Stimulated activated naive CD8-positive, alpha-beta T cell treated with anti-CD3 and anti-CD28 coated beads, Interleukin-15, amount 100 ng/mL, for 72 hours (primary cell): ENCODE results near the gene GABRG3.

Experiments
- ATAC-seq: fragments of 150-1000 bp; cut with Tn5 transposase; 2 replicates; pipeline ENCODE4 v1.10.0; 2021; ENCODE audit warnings: mild to moderate bottlenecking, moderate library complexity
- DNase-seq, 2 donors: peaks; one replicate each; pipeline ENCODE4 v3.0.0; 2021 to 2022
- H3K27ac Mint-ChIP-seq, 2 donors: one replicate each; pipeline ENCODE4 v1.8.0; 2022; ENCODE audit warnings: mild to moderate bottlenecking in 2 of 2, mixed read lengths in 2 of 2, moderate library complexity in 2 of 2
- H3K27me3 Mint-ChIP-seq: one replicate; pipeline ENCODE4 v1.8.0; 2022; ENCODE audit warnings: mixed read lengths
- H3K4me1 Mint-ChIP-seq: one replicate; pipeline ENCODE4 v1.8.0; 2022; ENCODE audit warnings: mild to moderate bottlenecking, mixed read lengths
- H3K4me3 Mint-ChIP-seq, 2 donors: one replicate each; pipeline ENCODE4 v1.8.0; 2022; ENCODE audit warnings: mild to moderate bottlenecking in 2 of 2, mixed read lengths in 2 of 2, moderate library complexity in 1 of 2
- H3K9me3 Mint-ChIP-seq, 2 donors: one replicate each; pipeline ENCODE4 v1.8.0; 2022; ENCODE audit warnings: mixed read lengths in 2 of 2

GABRG3 gene

DNA sequence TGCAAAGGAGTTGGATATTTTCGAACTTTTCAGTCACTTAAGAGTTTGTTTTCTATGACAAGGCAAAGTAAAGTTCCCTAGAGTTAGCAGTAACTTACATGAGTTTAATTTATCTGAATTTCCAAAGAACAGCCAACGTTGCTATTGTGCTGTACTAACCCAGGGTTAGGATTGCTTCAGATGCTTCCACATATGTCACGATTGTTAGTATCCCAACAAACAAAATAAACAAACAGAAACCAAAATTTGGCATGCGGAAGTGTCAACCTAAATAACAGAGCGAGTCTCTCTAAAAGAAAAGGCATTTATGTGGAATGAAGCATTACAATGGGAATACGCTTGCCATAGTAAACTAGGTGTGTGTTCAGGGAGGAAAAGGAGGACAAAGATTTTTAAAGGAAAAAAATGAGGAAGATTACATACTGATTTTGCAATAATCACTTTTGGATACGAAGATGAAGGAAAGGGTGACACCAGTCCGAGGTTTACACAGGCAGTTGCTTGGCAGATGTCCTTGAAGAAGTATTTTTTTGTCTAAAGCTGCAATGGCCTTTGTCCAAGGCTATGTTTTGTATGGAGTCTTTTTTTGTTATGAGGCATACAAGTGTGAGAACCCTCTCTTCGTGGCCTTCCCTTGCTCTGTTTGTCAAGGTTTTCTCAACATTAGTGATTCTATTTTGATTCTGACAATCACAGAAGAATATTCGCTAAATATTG lies 267.9 kb downstream of the GABRG3 start:
- no peak for DNase-seq
- Mint-ChIP-seq H3K27ac (no peak overlapping the region), H3K4me3 (no peak overlapping the region), H3K9me3 (peaks cover 7 to 12% of the 10 kb centered on the region in 2 donors), H3K27me3 (no peaks in the 10 kb centered on the region), H3K4me1 (no peaks in the 10 kb centered on the region)
- no peak for ATAC-seq

- no peak overlapping the region for H3K27ac Mint-ChIP-seq
- DNase-seq (no peak), ATAC-seq (no peak)
- H3K4me3 Mint-ChIP-seq: no peak overlapping the region
- no peaks in the 10 kb centered on the region for H3K4me1 Mint-ChIP-seq
- H3K9me3 Mint-ChIP-seq: peaks cover 7 to 9% of the 10 kb centered on the region in 2 donors
- H3K27me3 Mint-ChIP-seq: no peaks in the 10 kb centered on the region
These were observed 271.0 kb downstream of the GABRG3 start for GRCh38 chr15:27241943-27242342.

DNA sequence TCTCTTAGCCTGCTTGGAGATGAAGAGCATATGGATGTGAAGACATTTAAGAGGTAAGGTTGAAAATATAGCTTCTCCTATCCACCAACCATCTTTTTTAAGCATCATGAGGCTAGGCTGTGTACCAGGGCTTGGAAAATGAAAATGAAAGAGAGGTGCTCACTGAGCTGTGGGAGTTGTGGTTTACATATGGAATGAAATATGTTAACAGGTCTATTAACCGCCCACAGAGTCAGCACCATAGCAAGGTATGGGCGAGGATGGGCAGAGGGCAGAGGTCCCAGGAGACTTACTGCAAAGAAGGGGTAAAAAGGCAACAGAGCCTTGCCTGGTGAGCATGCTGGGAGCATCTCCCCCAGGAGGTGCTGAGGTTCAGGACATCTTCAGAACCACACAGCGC lies 273.1 kb downstream of the GABRG3 start:
- DNase-seq (no peak), ATAC-seq (no peak)
- H3K4me3 Mint-ChIP-seq: no peak overlapping the region
- no peaks in the 10 kb centered on the region for H3K27me3 Mint-ChIP-seq
- no peaks in the 10 kb centered on the region for H3K4me1 Mint-ChIP-seq
- H3K9me3 Mint-ChIP-seq: peaks cover 12 to 20% of the 10 kb centered on the region in 2 donors
- no peak overlapping the region for H3K27ac Mint-ChIP-seq

DNA sequence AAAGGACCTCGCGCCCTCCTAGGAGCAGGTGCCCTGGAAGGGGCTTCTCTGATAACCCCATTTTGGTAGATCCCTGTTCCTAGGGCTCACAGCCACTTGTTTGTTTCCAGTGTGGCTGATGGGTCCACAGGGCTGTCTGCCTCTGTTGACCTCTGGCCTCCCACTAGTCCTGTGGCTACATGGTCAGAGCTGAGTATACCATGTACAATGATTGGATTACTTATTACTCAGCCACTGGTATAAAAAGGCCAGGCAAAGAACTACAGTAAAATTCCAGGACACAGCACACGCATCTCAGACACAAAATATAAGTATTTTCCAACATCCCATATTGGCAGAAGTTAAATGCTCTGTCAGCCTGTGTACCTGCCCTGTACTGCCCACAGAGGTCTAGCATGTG lies 277.3 kb downstream of the GABRG3 start:
- Mint-ChIP-seq H3K4me3 (no peak overlapping the region), H3K4me1 (no peaks in the 10 kb centered on the region), H3K27me3 (no peaks in the 10 kb centered on the region), H3K27ac (no peak overlapping the region), H3K9me3 (peaks cover 8 to 16% of the 10 kb centered on the region in 2 donors)
- ATAC-seq (no peak), DNase-seq (no peak)

- no peaks in the 10 kb centered on the region for H3K27me3 Mint-ChIP-seq
- H3K4me1 Mint-ChIP-seq: no peaks in the 10 kb centered on the region
- no peak overlapping the region for H3K4me3 Mint-ChIP-seq
These were observed 278.2 kb downstream of the GABRG3 start for GRCh38 chr15:27249046-27249759.

GRCh38 chr15:27249760-27250109 lies 278.8 kb downstream of the GABRG3 start:
- Mint-ChIP-seq H3K9me3 (peaks cover 6 to 13% of the 10 kb centered on the region in 2 donors), H3K4me3 (no peak overlapping the region), H3K27me3 (no peaks in the 10 kb centered on the region), H3K4me1 (no peaks in the 10 kb centered on the region), H3K27ac (no peak overlapping the region)
- ATAC-seq (no peak), DNase-seq (no peak)

More at GRCh38 chr15:27249046-27249759, 278.2 kb downstream of the GABRG3 start:
- H3K9me3 Mint-ChIP-seq: peaks cover 6 to 13% of the 10 kb centered on the region in 2 donors
- no peak overlapping the region for H3K27ac Mint-ChIP-seq
- ATAC-seq (no peak), DNase-seq (no peak)

GRCh38 chr15:27250223-27250622 lies 279.2 kb downstream of the GABRG3 start:
- H3K4me3 Mint-ChIP-seq: no peak overlapping the region
- DNase-seq: no peak
- no peaks in the 10 kb centered on the region for H3K27me3 Mint-ChIP-seq
- H3K9me3 Mint-ChIP-seq: peaks cover 6 to 13% of the 10 kb centered on the region in 2 donors
- H3K27ac Mint-ChIP-seq: no peak overlapping the region
- H3K4me1 Mint-ChIP-seq: no peaks in the 10 kb centered on the region
- no peak for ATAC-seq

- DNase-seq (no peak), ATAC-seq (no peak)
- H3K27ac Mint-ChIP-seq: no peak overlapping the region
- H3K4me3 Mint-ChIP-seq: no peak overlapping the region
- H3K4me1 Mint-ChIP-seq: no peaks in the 10 kb centered on the region
- no peaks in the 10 kb centered on the region for H3K9me3 Mint-ChIP-seq
- H3K27me3 Mint-ChIP-seq: no peaks in the 10 kb centered on the region
These were observed 283.1 kb downstream of the GABRG3 start for GRCh38 chr15:27254055-27254454.

- no peaks in the 10 kb centered on the region for H3K4me1 Mint-ChIP-seq
- ATAC-seq: no peak
These were observed 283.8 kb downstream of the GABRG3 start for GRCh38 chr15:27254801-27255200.

DNA sequence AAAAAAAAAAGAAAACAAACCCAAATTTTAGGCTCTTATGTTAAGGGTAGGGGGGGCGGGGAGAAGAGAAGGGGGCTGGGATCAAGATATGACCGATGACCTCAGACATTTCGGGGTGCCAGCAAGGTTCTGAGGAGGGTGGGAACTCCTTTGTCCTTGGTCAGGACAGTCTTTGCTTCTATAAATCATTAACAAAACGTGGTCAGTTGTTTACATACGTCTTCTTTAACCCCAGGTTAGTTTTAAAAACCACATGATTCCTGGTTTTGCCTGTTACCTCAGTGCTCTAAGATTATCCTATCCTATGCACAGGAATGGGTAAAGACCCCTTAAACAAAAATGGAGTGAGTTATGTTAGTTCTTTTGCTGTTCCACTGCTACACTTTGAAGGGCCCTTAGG lies 285.5 kb downstream of the GABRG3 start:
- peaks cover 0 to 5% of the 10 kb centered on the region in 2 donors for H3K9me3 Mint-ChIP-seq
- ATAC-seq (no peak), DNase-seq (no peak)
- no peaks in the 10 kb centered on the region for H3K4me1 Mint-ChIP-seq
- no peak overlapping the region for H3K27ac Mint-ChIP-seq
- no peaks in the 10 kb centered on the region for H3K27me3 Mint-ChIP-seq
- H3K4me3 Mint-ChIP-seq: no peak overlapping the region

More at GRCh38 chr15:27254801-27255200, 283.8 kb downstream of the GABRG3 start:
- no peaks in the 10 kb centered on the region for H3K9me3 Mint-ChIP-seq
- no peak for DNase-seq
- H3K27ac Mint-ChIP-seq: peak overlapping the region in 1 of 2 donors; percentile 22
- H3K4me3 Mint-ChIP-seq: no peak overlapping the region
- H3K27me3 Mint-ChIP-seq: no peaks in the 10 kb centered on the region

DNA sequence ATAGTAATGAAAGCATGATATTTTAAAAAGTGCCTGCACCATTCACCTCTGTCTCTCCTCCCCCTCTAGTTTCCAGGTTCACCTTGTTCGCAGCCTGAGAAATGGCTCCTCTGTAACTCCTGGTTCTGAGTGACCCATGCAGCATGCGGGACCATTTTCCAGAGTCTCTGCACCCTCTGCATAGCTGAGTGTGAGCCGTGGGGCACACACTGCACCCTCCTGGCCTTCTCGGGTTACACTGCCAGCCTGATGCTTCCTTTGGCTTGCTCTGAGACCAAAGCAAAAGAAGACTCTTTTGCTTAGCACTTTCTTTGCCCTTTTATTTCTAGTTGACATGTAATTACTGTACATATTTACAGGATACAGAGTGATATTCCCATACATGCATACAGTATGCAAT lies 287.3 kb downstream of the GABRG3 start:
- H3K27me3 Mint-ChIP-seq: no peaks in the 10 kb centered on the region
- no peaks in the 10 kb centered on the region for H3K4me1 Mint-ChIP-seq
- H3K4me3 Mint-ChIP-seq: no peak overlapping the region
- DNase-seq (no peak), ATAC-seq (no peak)
- H3K9me3 Mint-ChIP-seq: peaks cover 0 to 5% of the 10 kb centered on the region in 2 donors
- no peak overlapping the region for H3K27ac Mint-ChIP-seq

- H3K9me3 Mint-ChIP-seq: peaks cover 0 to 15% of the 10 kb centered on the region in 2 donors
- H3K27me3 Mint-ChIP-seq: no peaks in the 10 kb centered on the region
- ATAC-seq (no peak), DNase-seq (no peak)
- no peak overlapping the region for H3K4me3 Mint-ChIP-seq
- no peaks in the 10 kb centered on the region for H3K4me1 Mint-ChIP-seq
- no peak overlapping the region for H3K27ac Mint-ChIP-seq
These were observed 289.5 kb downstream of the GABRG3 start for GRCh38 chr15:27260523-27260922.

GRCh38 chr15:27268923-27269322 lies 297.9 kb downstream of the GABRG3 start:
- Mint-ChIP-seq H3K27me3 (no peaks in the 10 kb centered on the region), H3K27ac (no peak overlapping the region), H3K4me1 (no peaks in the 10 kb centered on the region), H3K4me3 (no peak overlapping the region), H3K9me3 (peaks cover 20 to 30% of the 10 kb centered on the region in 2 donors)
- ATAC-seq (no peak), DNase-seq (no peak)

DNA sequence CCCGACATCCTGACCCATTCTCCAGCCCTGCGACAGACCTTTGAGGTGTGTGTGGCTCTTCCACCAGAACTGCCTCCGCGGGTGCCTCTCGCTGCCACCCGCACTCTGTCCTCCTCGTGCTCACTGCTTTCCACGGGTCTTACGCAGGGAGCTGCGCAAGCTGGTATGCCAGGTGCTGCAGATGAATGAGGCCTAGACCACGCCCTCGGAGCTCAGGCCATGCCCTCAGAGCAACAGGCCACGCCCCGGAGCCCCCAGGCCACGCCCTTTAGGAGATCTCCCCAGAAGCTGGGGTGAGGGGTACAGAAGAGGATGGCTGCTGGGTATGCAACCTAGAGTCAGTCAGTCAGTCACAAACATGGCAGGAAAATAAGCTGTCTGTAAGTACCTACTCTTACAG lies 300.3 kb downstream of the GABRG3 start:
- no peak for DNase-seq
- Mint-ChIP-seq H3K4me3 (no peak overlapping the region), H3K27me3 (no peaks in the 10 kb centered on the region), H3K4me1 (no peaks in the 10 kb centered on the region), H3K27ac (peak overlapping the region in 1 of 2 donors; percentile 3), H3K9me3 (peaks cover 15 to 39% of the 10 kb centered on the region in 2 donors)
- ATAC-seq: no peak

- ATAC-seq: no peak
- Mint-ChIP-seq H3K4me1 (no peaks in the 10 kb centered on the region), H3K4me3 (no peak overlapping the region), H3K9me3 (peaks cover 15 to 39% of the 10 kb centered on the region in 2 donors), H3K27ac (no peak overlapping the region), H3K27me3 (no peaks in the 10 kb centered on the region)
- DNase-seq: no peak
These were observed 301.4 kb downstream of the GABRG3 start for GRCh38 chr15:27272427-27272826.

GRCh38 chr15:27273506-27273905 lies 302.5 kb downstream of the GABRG3 start:
- DNase-seq: no peak
- H3K9me3 Mint-ChIP-seq: peaks cover 15 to 39% of the 10 kb centered on the region in 2 donors
- H3K27ac Mint-ChIP-seq: no peak overlapping the region
- no peaks in the 10 kb centered on the region for H3K27me3 Mint-ChIP-seq
- no peak for ATAC-seq
- H3K4me1 Mint-ChIP-seq: no peaks in the 10 kb centered on the region
- H3K4me3 Mint-ChIP-seq: no peak overlapping the region
